Thoracic aorta (tissue), 2 donors: Measurements from ENCODE around the gene GALNT13. TPM values are rescaled to one million over a fixed set of nuclear protein-coding genes. Genes with fewer than 3 reads are reported as not detected.

Experiments used
- ATAC-seq: fragments of 150-250 bp; one replicate; pipeline ENCODE4 v1.8.0; 2017; ENCODE audit warnings: low read depth; ENCODE audit not compliant: insufficient number of reproducible peaks, low FRiP score
- DNase-seq: peaks from one replicate; pipeline ENCODE4 v3.0.0-alpha.2; 2020; ENCODE audit warnings: low spot score
- H3K27ac ChIP-seq, 2 donors: fragments of 200-600 bp; sonication (generic); 1 replicate in 1 of 2; 2 replicates in 1 of 2; pipeline ENCODE4 v1.5.1; 2016; ENCODE audit warnings: mild to moderate bottlenecking in 2 of 2, moderate library complexity in 2 of 2
- H3K27me3 ChIP-seq: fragments of 200-600 bp; sonication (generic); replicated peaks from 2 replicates; pipeline ENCODE4 v1.6.0; 2016; ENCODE audit warnings: mild to moderate bottlenecking; ENCODE audit not compliant: insufficient read depth
- H3K36me3 ChIP-seq: fragments of 200-600 bp; sonication (generic); one replicate; pipeline ENCODE4 v1.5.1; 2016
- H3K4me1 ChIP-seq, 2 donors: fragments of 200-600 bp; sonication (generic); 1 replicate in 1 of 2; 2 replicates in 1 of 2; pipeline versions ENCODE4 v1.5.1 to v1.6.0; 2016; ENCODE audit warnings: low read depth in 2 of 2, mild to moderate bottlenecking in 1 of 2; ENCODE audit not compliant: control insufficient read depth in 1 of 2
- H3K4me3 ChIP-seq: fragments of 200-600 bp; sonication (generic); 2 replicates; pipeline ENCODE4 v1.5.1; 2016; ENCODE audit warnings: mild to moderate bottlenecking
- H3K9me3 ChIP-seq: fragments of 200-600 bp; sonication (generic); 2 replicates; pipeline ENCODE4 v1.5.1; 2016
- CTCF ChIP-seq: fragments of 200-600 bp; sonication (generic); IDR thresholded peaks from one replicate; pipeline ENCODE4 v1.5.1; 2019; ENCODE audit warnings: antibody characterized with exemption
- total RNA-seq, 2 donors: library from RNA; depleted of rRNA; stranded (reverse); fragments of >200 nt; gene quantifications; one replicate each; pipeline versions ENCODE4 v1.1.0 to v1.2.3, GENCODE V29; 2016

Gene GALNT13
- total RNA-seq, 2 donors from 2014 or later: 2.5 to 30.1 TPM

GRCh38 chr2:154307007-154307406, 435.3 kb downstream of the GALNT13 start:
- DNase-seq (no peak), ATAC-seq (no peak)
- TF ChIP-seq CTCF: no peak
- Histone ChIP-seq H3K27me3 (no peaks in the 10 kb centered on the region), H3K36me3 (no peaks in the 10 kb centered on the region), H3K4me3 (no peak overlapping the region), H3K4me1 (no peaks in the 10 kb centered on the region), H3K9me3 (no peaks in the 10 kb centered on the region), H3K27ac (no peak overlapping the region)

GRCh38 chr2:154324601-154325000, 452.9 kb downstream of the GALNT13 start:
- H3K27me3 ChIP-seq: no peaks in the 10 kb centered on the region
- H3K4me3 ChIP-seq: no peak overlapping the region
- TF ChIP-seq CTCF: no peak
- H3K9me3 ChIP-seq: no peaks in the 10 kb centered on the region
- no peak for ATAC-seq
- no peaks in the 10 kb centered on the region for H3K36me3 ChIP-seq
- no peak overlapping the region for H3K27ac ChIP-seq
- no peak for DNase-seq
- no peaks in the 10 kb centered on the region for H3K4me1 ChIP-seq

GRCh38 chr2:154329510-154329909, 457.8 kb downstream of the GALNT13 start:
- Histone ChIP-seq H3K4me1 (no peaks in the 10 kb centered on the region), H3K4me3 (no peak overlapping the region), H3K27me3 (no peaks in the 10 kb centered on the region), H3K27ac (no peak overlapping the region), H3K36me3 (no peaks in the 10 kb centered on the region), H3K9me3 (no peaks in the 10 kb centered on the region)
- no peak for DNase-seq
- ATAC-seq: no peak
- TF ChIP-seq CTCF: no peak

GRCh38 chr2:154331784-154332183, 460.1 kb downstream of the GALNT13 start:
- Histone ChIP-seq H3K4me1 (no peaks in the 10 kb centered on the region), H3K27me3 (no peaks in the 10 kb centered on the region), H3K36me3 (no peaks in the 10 kb centered on the region), H3K4me3 (no peak overlapping the region), H3K9me3 (no peaks in the 10 kb centered on the region), H3K27ac (no peak overlapping the region)
- no peak for ATAC-seq
- DNase-seq: no peak
- TF ChIP-seq CTCF: no peak

GRCh38 chr2:154336201-154336600, 464.5 kb downstream of the GALNT13 start:
- no peak overlapping the region for H3K4me3 ChIP-seq
- no peak overlapping the region for H3K27ac ChIP-seq
- no peaks in the 10 kb centered on the region for H3K4me1 ChIP-seq
- DNase-seq (no peak), ATAC-seq (no peak)
- no peaks in the 10 kb centered on the region for H3K27me3 ChIP-seq
- no peaks in the 10 kb centered on the region for H3K36me3 ChIP-seq
- no peaks in the 10 kb centered on the region for H3K9me3 ChIP-seq
- no peak for TF ChIP-seq CTCF
